ENCODE data around the gene TOM1L1. TPM values are rescaled to one million over a fixed set of nuclear protein-coding genes. Genes with fewer than 3 reads are reported as not detected.

The TOM1L1 gene
- total and polyA plus RNA-seq, 2 of the 8 experiments (the other 6 are each of a cell fraction or from before 2014, with no cell fraction given), result 47.0 to 60.8 TPM

DNA sequence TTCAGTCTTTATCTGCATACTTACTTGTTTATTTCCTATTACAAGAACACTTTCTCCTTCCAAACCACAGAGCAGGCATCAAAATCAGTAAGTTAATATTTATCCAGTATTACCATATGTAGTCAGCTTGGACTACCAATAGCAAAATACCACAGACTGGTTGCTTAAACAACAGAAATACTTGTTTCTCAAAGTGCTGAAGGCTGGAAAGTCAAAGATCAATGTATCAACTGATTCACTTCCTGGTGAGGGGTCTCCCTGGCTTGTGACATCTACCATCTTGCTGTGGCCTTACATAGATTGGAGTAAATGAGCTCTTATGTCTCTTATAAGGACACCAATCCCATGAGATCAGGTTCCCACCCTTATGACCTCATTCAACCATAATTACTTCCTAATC, 70.5 kb downstream of the TOM1L1 start:
- POLR2A ChIA-PET (ENCODE audit: partially characterized antibody), result no interaction called here
- CTCF ChIA-PET (ENCODE audit: partially characterized antibody), result interaction anchor here (0.9 kb wide), 1 partner anchor 56 kb away, joined by 4 read pairs; no protein-coding TSS in a partner anchor
- H3K36me3 ChIP-seq (ENCODE audit: control insufficient read depth in 2 of 4, insufficient read depth in 4 of 4, low read length in 3 of 4), result no peaks in the 10 kb centered on the region; a peak in 1 of 8 replicates
- no peak for TF ChIP-seq RBBP5 (IDR thresholded peaks at IDR 0.05; ENCODE audit: borderline replicate concordance, low read depth, low read length)
- no peak for TF ChIP-seq HDAC6 (IDR thresholded peaks at IDR 0.05; ENCODE audit: low read depth, low read length)
- TF ChIP-seq YY1 (IDR thresholded peaks at IDR 0.05; ENCODE audit: low read depth, low read length), result no peak
- no peak for TF ChIP-seq SP1 (IDR thresholded peaks at IDR 0.05; ENCODE audit: low read depth, low read length)
- TF ChIP-seq SP4 (IDR thresholded peaks at IDR 0.05; ENCODE audit: low read length), result no peak
- no peak for TF ChIP-seq RNF2 (IDR thresholded peaks at IDR 0.05; ENCODE audit: borderline replicate concordance, low read depth, low read length, missing control alignments, poor library complexity, severe bottlenecking)
- TF ChIP-seq CBX8 (IDR thresholded peaks at IDR 0.05; ENCODE audit: borderline replicate concordance, low read depth, low read length), result no peak
- TF ChIP-seq EGR1 (IDR thresholded peaks at IDR 0.05; ENCODE audit: borderline replicate concordance, low read depth, low read length), result no peak
- TF ChIP-seq RXRA (IDR thresholded peaks at IDR 0.05; ENCODE audit: insufficient read depth, low read depth, low read length), result no peak
- no peak for TF ChIP-seq SIX5 (IDR thresholded peaks at IDR 0.05; ENCODE audit: low read depth, low read length)
- TF ChIP-seq GABPA (IDR thresholded peaks at IDR 0.05; ENCODE audit: borderline replicate concordance, insufficient read depth, low read length), result no peak
- no peak for TF ChIP-seq CEBPB (IDR thresholded peaks at IDR 0.05; ENCODE audit: low read depth, low read length)
- TF ChIP-seq BACH1 (IDR thresholded peaks at IDR 0.05; ENCODE audit: low read length), result no peak

More for the DNA sequence above, 70.5 kb downstream of the TOM1L1 start:
- no peaks in the 10 kb centered on the region for H3K27me3 ChIP-seq (replicated peaks in 1 of 4; ENCODE audit: control insufficient read depth in 3 of 4, extremely low read depth in 1 of 4, insufficient read depth in 3 of 4, low read length in 3 of 4)
- no peak overlapping the region for H2BK20ac ChIP-seq (ENCODE audit: low read length)
- DNase-seq (ENCODE audit: low read depth in 1 of 2, low spot score in 2 of 2), result no peak
- H3K23ac ChIP-seq (ENCODE audit: insufficient read length), result no peak overlapping the region
- H3K4me2 ChIP-seq (ENCODE audit: insufficient read depth in 1 of 2, low read depth in 2 of 2, low read length in 2 of 2), result no peak overlapping the region
- H3K4ac ChIP-seq (replicated peaks; ENCODE audit: insufficient read length, low read depth, low read length), result no peak overlapping the region
- H4K8ac ChIP-seq (ENCODE audit: extremely low read depth, insufficient read depth, low read length), result no peak overlapping the region
- H4K5ac ChIP-seq (ENCODE audit: insufficient read length, low read depth, low read length), result no peak overlapping the region
- H2BK12ac ChIP-seq (ENCODE audit: low read depth, low read length), result no peak overlapping the region
- H3K79me1 ChIP-seq (ENCODE audit: low read depth, low read length), result peaks cover 5% of the 10 kb centered on the region; the same call in 1 of the 2 replicates
- no peak overlapping the region for H3K27ac ChIP-seq (ENCODE audit: low read depth, low read length)
- no peak overlapping the region for H4K91ac ChIP-seq (replicated peaks; ENCODE audit: insufficient read length, low read length)
- no peak overlapping the region for H3K14ac ChIP-seq (ENCODE audit: insufficient read length)
- no peak overlapping the region for H3K4me3 ChIP-seq (ENCODE audit: extremely low read depth in 1 of 4, insufficient read depth in 2 of 4, low read depth in 3 of 4, low read length in 4 of 4)
- H3K9me3 ChIP-seq (ENCODE audit: insufficient read depth in 2 of 2, low read depth in 1 of 2, low read length in 1 of 2), result no peaks in the 10 kb centered on the region
- H3K18ac ChIP-seq (ENCODE audit: extremely low read depth, low read length), result no peak overlapping the region
- H3K4me1 ChIP-seq (replicated peaks in 1 of 4; ENCODE audit: control insufficient read depth in 3 of 4, insufficient read depth in 4 of 4, low read length in 3 of 4), result peaks cover 0 to 8% (median 0%) of the 10 kb centered on the region in 4 experiments; a peak in 2 of 7 replicates
- peaks cover 7% of the 10 kb centered on the region; the same call in 1 of the 2 replicates for H3K23me2 ChIP-seq (ENCODE audit: low read depth, low read length)
- H3K79me2 ChIP-seq (ENCODE audit: control insufficient read depth in 1 of 2, insufficient read depth in 2 of 2, low read length in 2 of 2), result peaks cover 2 to 84% of the 10 kb centered on the region in 2 experiments; a peak in 3 of 4 replicates
- H4K20me1 ChIP-seq (replicated peaks in 1 of 2; ENCODE audit: control insufficient read depth in 1 of 2, insufficient read depth in 2 of 2, low read length in 2 of 2), result peaks cover 0 to 2% of the 10 kb centered on the region in 2 experiments
- no peak overlapping the region for H2BK120ac ChIP-seq (replicated peaks; ENCODE audit: low read depth, low read length)
- no peak for FAIRE-seq
- H3K9ac ChIP-seq (replicated peaks in 1 of 4; ENCODE audit: extremely low read depth in 1 of 4, low read depth in 3 of 4, low read length in 3 of 4), result no peak overlapping the region
- no peak overlapping the region for H2AFZ ChIP-seq (ENCODE audit: low read length)
- H3K56ac ChIP-seq (replicated peaks; ENCODE audit: insufficient read length, low read depth, low read length), result no peak overlapping the region
- no peak overlapping the region for H2BK15ac ChIP-seq (ENCODE audit: low read length)
- H2BK5ac ChIP-seq (ENCODE audit: low read depth, low read length), result no peak overlapping the region
- H2AK5ac ChIP-seq (ENCODE audit: low read depth, low read length), result no peak overlapping the region
